Adipocyte (in vitro differentiated cells): ENCODE measurements around the gene OGFOD2.

Experiments
- DNase-seq: peaks from one replicate; pipeline ENCODE4 v3.0.0-alpha.2; 2015; ENCODE audit warnings: low read depth
- H3K27me3 ChIP-seq: replicated peaks from 2 replicates; pipeline ENCODE4 v1.7.0; 2013; ENCODE audit warnings: mild to moderate bottlenecking, low read length, moderate library complexity; ENCODE audit not compliant: control insufficient read depth, insufficient read depth
- H3K36me3 ChIP-seq: 2 replicates; pipeline ENCODE4 v1.7.0; 2013; ENCODE audit warnings: low read length, mild to moderate bottlenecking, moderate library complexity; ENCODE audit not compliant: control insufficient read depth, insufficient read depth, severe bottlenecking
- H3K4me1 ChIP-seq: 2 replicates; pipeline ENCODE4 v1.7.0; 2013; ENCODE audit warnings: mild to moderate bottlenecking, low read length, moderate library complexity; ENCODE audit not compliant: control insufficient read depth, insufficient read depth
- H3K4me3 ChIP-seq: 2 replicates; pipeline ENCODE4 v1.7.0; 2013; ENCODE audit warnings: mild to moderate bottlenecking, low read length, moderate library complexity
- H3K9ac ChIP-seq: 2 replicates; pipeline ENCODE4 v1.7.0; 2013; ENCODE audit warnings: mild to moderate bottlenecking, low read length, moderate library complexity
- H3K9me3 ChIP-seq: 2 replicates; pipeline ENCODE4 v1.7.0; 2013; ENCODE audit warnings: mild to moderate bottlenecking, low read length, moderate library complexity; ENCODE audit not compliant: control insufficient read depth

OGFOD2 gene

DNA sequence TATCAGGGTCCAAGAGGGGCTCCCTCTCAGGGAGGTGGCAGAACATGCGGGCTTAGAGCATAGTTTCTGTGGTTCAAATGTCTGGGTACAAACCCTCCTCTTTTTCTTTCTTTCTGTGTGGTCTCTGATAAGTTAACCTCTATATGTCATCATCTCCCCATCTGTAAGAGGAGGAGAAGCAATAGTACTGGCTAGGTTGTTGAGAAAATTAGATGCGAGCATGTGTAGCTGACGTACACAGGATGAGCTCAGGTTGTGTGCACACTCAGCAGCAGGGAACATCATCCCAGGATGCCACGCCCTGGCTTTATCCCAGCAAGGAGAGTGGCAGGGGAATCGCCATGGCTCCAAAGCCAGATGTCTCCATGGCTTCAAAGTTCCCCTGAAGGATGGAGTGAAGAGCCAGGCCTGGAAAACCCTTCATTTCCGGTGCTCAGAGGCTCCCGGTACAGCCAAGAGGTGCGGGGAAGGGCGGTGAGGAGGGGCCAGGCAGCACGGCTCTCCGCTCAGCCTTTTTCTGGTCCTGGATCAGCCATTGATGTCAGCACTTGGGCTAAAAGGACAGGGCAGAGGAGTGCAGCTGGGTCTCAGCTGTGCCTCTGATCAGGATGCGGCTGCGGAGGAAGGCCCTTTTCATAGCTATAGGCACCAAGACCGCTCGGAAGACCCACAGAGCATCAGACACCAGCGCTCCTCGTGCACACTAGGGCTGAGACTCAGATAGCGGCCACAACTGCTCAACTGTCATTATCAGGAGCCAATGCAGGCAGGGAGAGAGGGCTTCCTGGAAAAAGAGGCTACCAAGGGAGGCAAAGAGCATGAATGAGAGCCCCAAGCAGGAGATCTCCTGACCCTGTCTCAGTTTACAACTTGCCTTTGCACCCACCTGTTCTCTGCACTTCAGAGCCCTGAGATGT lies 46.9 kb downstream of the OGFOD2 start:
- Histone ChIP-seq H3K9ac (no peak overlapping the region), H3K36me3 (peaks cover under 1% of the 10 kb centered on the region), H3K27me3 (no peaks in the 10 kb centered on the region), H3K4me3 (no peak overlapping the region), H3K4me1 (peaks cover 9% of the 10 kb centered on the region), H3K9me3 (no peaks in the 10 kb centered on the region)
- DNase-seq = no peak

DNA sequence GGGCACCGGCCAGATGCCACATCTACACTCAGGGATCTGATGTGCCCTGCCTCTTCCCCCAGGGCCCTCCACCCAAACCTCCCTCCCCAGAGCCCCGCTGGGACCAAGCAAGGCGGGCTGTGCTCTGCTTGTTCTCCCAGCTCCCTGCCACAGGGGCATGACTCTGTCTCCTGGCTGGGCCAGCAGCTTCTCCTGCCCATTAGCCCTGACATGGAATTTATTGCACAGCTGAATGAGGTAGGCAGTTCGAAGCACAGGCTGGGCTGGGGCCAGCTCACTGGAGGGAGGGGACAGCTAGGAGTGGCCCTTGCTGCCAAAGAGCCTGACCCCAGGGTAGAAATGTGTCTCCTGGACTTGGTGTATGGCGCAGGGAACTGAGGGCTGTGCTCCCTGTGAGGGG lies 47.8 kb downstream of the OGFOD2 start:
- no peak for DNase-seq
- Histone ChIP-seq H3K9ac (no peak overlapping the region), H3K27me3 (no peaks in the 10 kb centered on the region), H3K9me3 (no peaks in the 10 kb centered on the region), H3K4me3 (no peak overlapping the region), H3K4me1 (peaks cover 9% of the 10 kb centered on the region), H3K36me3 (peaks cover 7% of the 10 kb centered on the region)

DNA sequence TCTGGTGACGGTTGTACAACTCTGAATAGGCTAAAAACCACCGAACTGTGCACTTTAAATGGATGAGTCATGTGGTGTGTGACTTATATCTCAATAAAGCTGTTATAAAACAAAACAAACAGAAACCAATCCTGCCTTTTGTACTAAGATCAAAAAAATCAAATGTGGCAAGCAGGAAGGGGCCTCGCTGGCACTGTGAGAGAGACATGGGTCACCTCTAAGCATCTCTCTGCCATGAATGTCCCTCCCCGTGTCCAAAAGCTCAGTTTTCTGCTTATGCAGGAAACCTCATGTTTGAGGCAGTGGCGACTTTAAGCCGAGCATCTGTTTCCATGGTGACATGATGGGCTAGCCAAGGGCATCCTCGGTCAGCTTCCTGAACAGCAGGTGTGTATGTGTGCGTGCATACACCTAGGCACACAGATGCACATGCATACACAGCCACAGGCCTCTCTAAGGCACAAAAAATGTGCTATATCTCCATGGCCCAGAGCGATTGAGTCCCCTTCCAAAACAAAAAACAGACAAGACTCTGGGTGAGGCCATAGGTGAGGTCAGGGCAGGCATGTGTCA lies 49.9 kb downstream of the OGFOD2 start:
- Histone ChIP-seq H3K9me3 (no peaks in the 10 kb centered on the region), H3K9ac (no peak overlapping the region), H3K4me3 (no peak overlapping the region), H3K4me1 (no peaks in the 10 kb centered on the region), H3K27me3 (no peaks in the 10 kb centered on the region), H3K36me3 (peaks cover 13% of the 10 kb centered on the region)
- peak; percentile 45 for DNase-seq

DNA sequence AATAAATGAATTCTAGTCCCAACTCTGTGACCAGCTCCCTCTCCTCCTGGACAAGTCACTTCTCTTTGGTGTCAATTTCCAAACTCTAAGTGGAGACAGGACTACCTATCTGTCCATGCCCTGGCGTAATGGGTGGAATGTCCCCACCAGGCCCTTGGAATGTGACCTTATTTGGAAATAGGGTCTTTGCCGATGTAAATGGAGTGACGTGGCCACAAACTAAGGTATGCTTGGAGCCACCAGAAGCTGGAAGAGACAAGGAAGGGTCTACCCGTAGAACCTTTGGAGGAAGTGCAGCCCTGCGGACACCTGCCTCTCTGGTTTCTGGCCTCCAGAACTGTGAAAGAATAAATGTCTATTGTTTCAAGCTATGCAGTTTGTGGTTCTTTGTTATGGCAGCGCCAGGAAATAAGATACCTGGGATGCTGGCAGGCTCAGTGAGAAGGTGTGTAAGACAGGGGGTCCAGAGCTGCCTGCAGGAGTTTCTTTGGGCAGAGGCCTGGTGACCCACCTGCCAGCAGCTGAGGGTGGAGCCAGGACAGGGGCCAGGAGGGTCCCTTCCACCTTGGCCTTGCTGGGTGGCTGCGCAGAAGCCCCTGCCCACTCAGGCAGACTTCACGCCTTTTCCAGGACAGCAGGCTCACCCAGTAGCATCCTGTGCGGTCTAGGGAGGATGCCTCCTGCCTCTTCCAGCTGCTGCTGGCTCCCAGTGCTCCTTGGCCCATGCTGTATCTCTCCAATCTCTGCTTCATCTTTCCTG lies 51.2 kb downstream of the OGFOD2 start:
- Histone ChIP-seq H3K4me1 (peaks cover 8% of the 10 kb centered on the region), H3K27me3 (no peaks in the 10 kb centered on the region), H3K9ac (no peak overlapping the region), H3K36me3 (peaks cover 13% of the 10 kb centered on the region), H3K4me3 (no peak overlapping the region), H3K9me3 (no peaks in the 10 kb centered on the region)
- DNase-seq = no peak

DNA sequence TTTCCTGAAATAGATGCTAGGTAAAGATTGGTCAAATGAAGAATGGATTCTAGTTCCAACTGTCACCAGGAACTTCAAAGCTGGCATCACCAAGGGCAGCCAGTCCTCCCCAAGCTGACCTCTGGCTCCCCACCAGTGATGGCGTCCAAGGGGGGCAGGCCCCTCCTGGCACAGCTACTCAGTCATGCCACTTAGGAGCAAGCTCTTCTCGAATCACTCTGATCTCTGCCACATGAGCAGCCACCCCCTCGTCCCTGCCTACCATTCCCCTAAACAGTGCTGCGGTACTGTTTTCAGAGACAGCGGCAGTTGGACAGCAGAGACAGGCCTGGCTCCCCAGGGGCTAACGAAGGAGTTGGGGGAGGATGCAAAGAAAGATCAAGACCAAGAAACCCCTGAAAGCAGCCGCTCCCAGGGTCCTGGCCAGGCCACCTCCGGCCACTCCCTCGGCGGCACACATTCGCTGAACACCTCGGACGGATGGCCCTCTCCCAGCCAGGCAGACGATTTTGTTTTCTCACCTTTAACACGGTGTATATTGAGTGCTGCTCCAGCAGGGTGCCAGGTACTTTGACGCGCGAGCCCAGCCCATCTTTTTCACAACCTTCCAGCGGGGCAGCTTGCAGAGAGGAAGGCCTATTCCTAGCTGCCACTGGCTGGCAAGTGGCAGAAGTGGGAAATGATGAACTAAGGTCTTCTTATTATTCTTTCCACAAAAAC lies 52.8 kb downstream of the OGFOD2 start:
- no peak for DNase-seq
- H3K4me1 ChIP-seq = peaks cover 10% of the 10 kb centered on the region
- H3K4me3 ChIP-seq = no peak overlapping the region
- no peaks in the 10 kb centered on the region for H3K9me3 ChIP-seq
- no peaks in the 10 kb centered on the region for H3K27me3 ChIP-seq
- peaks cover 14% of the 10 kb centered on the region for H3K36me3 ChIP-seq
- no peak overlapping the region for H3K9ac ChIP-seq

DNA sequence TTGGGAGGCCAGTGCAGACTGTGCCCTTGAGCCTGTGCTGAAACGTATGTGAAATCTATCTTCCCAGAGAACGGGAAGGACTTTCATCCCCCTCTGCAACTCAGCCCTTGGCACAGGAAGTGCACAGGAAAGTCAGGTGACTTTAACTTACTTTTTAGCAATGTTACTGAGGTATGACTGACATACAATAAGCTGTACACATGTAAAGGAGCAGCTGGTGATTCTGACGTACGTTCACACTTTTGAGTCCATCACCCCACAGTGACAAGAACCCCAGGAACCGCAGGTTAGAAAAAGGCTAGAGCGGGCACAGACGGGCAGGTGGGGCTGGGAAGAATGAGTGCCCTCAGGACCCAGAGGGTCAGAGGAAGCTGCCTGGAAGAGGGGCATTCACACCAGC lies 53.4 kb downstream of the OGFOD2 start:
- H3K4me1 ChIP-seq = peaks cover 10% of the 10 kb centered on the region
- DNase-seq = no peak
- no peaks in the 10 kb centered on the region for H3K27me3 ChIP-seq
- H3K4me3 ChIP-seq = no peak overlapping the region
- H3K36me3 ChIP-seq = peaks cover 20% of the 10 kb centered on the region
- H3K9me3 ChIP-seq = no peaks in the 10 kb centered on the region
- no peak overlapping the region for H3K9ac ChIP-seq

DNA sequence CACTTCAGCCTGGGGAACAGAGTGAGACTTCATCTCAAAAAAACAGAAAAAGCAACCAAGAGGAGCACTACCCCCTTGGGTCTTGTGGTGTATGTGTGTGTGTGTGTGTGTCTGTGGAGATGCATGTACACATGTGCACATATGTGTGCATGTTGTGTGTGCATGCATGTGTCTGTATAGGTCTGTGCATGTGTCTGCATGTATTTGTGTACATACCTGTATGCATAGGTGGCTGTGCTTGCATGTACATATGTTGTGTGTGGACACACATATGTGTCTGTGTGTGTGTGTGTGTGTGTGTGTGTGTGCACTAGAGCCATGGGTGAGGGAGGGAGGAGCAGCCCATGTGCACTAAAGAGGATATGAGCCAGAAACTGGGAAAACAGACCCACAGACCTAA lies 54.5 kb downstream of the OGFOD2 start:
- Histone ChIP-seq H3K36me3 (peaks cover 20% of the 10 kb centered on the region), H3K9ac (no peak overlapping the region), H3K9me3 (no peaks in the 10 kb centered on the region), H3K27me3 (no peaks in the 10 kb centered on the region), H3K4me3 (no peak overlapping the region), H3K4me1 (peaks cover 17% of the 10 kb centered on the region)
- DNase-seq = no peak
